HG03045 (cell line): ENCODE measurements around the gene CLEC16A.

Source experiments
- ATAC-seq: cut with Tn5 transposase; IDR thresholded peaks from one replicate; pipeline ENCODE4 v1.9.1; 2021; ENCODE audit warnings: mild to moderate bottlenecking, moderate library complexity; ENCODE audit not compliant: unreplicated experiment

The CLEC16A gene

DNA sequence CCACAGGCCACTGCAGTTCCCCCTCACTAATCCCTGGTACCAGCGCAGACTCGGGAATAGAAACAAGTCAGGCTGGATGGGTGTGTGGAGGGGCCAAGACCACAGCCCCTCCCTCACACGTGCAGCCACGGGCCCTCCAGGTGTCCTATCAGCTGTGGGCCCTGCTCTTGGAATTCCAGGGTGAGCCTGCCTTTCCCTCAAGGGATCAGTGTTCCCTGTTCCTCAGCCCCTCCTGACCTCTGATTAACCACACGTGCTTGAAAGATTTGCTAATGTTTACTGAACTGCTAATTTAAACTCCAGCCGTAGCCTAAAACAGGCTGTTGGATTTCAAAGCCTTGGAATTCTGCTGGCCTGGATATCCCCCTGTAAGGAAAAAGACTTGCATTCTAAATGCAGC, 165.2 kb downstream of the CLEC16A start:
- ATAC-seq: no peak

DNA sequence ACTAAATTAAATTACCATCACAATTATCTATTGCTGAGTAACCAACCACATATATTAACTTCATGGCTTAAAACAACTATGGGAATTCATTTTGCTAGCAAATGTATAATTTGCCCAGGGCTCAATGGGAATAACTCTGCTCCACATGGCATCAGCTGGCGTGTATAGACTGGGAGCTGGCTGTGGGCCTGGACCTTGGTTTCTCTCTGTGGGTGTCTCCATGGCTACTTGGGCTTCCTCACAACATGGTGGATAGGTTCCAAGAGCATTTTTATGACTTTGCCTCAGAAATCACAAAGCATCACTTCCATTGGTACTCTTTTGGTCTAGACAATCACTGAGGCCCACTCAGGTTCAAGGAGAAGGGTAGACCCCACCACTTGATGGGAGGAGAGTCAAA, 166.8 kb downstream of the CLEC16A start:
- no peak for ATAC-seq

DNA sequence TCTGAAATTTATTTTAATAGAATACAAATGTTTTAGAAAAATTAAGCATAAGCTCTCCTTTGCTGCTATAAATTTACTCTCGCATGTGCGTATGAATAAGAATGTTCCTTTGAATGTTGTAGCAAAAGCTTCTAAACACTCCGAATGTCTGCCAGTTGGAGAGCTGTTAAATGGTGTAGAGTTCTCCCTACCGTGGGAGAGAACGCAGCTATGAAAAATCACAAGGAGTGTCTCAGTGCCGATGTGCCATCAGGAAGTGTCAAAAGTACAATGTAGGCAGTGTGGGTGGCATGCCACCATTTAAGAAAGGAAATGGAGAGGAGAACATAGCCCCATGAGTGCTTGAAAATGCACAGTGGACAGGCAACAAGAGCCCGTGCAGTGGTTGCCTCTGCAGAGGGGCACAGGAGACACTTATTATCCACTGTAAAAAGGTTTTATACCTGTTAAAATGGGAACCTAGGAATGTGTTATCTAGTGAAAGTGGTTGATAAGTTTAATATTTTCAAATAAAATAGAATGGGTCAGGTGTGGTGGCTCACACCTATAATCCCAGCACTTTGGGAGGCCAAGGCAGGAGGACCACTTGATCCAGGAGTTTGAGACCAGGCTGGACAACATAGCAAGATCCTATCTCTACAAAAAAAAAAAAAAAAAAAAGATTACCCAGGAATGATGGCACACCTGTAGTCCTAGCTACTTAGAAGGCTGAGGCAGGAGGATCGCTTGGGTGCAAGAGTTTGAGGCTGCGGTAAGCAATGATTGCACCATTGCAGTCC, 167.7 kb downstream of the CLEC16A start:
- no peak for ATAC-seq

DNA sequence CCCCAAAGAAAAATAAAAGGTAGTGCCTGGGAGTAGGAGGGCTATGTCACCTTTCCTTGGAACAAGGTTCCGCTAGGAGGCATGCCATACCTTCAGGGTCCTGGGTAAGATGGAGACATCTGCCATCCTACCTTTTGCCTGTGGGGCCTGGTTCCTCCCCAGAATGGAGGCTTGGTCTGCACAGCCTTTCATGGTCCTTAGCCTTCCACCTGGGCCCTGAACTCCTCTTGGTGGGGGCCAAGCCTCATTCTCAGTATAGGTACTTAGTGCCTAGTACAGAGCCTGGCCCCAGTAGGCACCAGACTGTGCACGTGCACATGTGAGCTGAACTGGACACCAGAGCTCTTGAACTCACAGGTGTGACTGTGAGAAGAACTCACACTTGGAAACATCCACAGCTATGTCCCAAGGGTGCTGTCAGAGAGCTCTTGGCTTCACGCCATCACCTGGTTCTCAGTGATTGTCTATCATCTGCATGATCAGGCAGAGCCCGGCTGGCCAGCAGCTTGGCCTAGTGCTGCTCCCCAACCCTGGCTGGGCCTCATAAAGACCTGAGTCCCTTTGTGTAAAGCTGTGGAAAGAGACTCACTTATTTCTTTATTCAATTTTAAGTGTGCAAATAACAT, 168.5 kb downstream of the CLEC16A start:
- no peak for ATAC-seq

DNA sequence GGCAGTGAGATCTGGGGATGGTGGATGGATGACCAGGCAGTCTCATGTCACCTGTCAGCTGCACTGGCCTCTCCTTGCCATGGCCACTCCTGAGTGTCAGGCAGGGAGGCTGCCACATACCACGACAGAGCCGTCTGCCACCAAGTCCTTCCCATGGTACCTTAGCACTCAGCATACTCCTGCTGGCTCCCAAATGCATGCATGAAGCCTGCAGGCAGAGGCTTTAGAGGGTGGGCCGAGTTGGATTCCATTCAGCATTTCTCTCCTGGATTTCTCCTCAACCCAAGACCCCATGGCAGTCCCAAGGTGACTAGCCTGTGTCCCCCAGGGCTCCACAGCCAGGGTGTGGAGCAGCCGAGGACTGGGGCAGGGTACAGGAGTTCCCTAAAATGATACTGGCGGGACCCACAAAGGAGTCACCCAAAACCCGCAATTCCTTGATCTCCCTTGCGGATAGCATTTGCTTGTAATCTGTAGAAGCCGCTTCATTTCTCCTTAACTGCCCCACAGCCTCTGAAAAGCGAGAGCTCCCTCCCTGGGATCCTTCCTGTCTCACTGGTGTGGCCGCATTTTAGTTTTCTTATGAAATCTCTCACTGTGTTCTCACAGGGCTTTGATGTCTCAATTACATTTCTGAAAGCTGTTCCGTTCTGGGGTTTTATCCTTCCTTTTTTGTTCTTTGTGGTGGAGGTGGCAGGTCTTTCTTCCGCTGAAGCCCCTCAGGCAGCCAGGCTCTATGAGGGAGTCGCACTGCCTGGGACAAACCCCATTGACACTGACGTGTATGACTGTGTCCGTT, 170.2 kb downstream of the CLEC16A start:
- ATAC-seq: no peak

DNA sequence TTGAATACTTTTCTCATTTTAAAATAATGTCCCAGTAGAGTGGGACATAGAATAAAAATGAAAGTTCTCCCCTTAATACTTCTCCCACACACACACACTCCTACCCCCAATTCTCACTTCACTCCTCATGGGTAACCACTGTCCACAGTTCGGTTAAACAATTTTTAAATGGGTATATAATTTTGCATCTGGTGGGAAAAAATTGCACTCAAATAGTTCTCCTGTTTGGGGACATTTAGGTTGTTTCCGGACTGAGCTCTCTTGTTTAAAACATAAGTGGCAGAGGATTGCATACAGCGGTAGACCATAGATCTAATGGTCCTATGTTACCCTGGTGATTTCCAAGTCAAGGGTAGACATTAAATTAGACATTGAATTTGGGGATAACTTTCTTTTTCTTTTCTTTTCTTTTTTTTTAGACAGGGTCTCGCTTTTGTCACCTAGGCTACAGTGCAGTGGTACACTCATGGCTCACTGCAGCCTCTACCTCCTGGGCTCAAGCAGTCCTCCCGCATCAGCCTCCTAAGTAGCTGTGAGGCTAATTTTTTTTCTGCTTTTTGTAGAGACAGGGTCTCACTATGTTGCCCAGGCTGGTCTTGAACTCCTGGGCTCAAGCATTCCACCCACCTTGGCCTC, 173.3 kb downstream of the CLEC16A start:
- no peak for ATAC-seq

DNA sequence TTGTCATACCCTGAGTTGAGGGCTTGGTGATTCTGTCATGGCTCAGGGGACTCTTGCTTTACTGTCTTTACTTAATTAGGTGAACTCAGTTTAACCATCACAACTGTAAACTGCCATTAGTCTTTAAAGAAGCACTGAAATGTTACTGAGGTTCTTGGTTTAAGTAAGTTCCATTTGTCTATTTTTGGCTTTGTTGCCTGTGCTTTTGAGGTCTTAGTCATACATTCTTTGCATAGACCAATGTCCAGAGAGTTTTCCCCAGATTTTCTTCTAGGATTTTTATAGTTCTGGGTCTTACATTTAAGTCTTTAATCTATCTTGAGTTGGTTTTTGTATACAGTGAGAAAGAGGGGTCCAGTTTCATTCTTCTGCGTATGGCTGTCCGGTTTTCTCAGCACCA, 174.1 kb downstream of the CLEC16A start:
- ATAC-seq: no peak

DNA sequence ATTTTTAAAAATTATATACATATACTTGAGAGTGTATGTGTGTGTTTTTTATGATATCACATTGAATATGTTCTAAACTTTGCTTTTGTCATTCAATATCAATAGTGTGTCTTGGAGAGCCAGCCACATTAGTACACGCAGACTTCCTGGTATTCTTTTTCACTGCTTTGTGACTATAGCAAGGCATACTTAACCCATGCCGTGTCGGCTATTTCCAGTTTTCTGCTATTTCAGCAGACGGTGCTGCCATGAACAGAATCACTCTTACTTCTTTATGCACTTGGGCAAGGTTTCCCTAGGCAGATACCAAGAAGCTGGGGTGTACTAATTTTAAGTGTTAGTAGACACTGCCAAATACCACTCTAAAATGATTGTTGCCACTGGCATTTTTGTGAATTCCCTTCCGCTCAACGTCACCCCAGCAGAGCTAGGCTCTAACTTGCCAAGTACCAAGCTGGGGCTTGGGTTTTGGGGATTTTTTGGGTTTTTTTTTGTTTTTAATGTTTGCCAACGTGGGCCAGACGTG, 176.8 kb downstream of the CLEC16A start:
- no peak for ATAC-seq

DNA sequence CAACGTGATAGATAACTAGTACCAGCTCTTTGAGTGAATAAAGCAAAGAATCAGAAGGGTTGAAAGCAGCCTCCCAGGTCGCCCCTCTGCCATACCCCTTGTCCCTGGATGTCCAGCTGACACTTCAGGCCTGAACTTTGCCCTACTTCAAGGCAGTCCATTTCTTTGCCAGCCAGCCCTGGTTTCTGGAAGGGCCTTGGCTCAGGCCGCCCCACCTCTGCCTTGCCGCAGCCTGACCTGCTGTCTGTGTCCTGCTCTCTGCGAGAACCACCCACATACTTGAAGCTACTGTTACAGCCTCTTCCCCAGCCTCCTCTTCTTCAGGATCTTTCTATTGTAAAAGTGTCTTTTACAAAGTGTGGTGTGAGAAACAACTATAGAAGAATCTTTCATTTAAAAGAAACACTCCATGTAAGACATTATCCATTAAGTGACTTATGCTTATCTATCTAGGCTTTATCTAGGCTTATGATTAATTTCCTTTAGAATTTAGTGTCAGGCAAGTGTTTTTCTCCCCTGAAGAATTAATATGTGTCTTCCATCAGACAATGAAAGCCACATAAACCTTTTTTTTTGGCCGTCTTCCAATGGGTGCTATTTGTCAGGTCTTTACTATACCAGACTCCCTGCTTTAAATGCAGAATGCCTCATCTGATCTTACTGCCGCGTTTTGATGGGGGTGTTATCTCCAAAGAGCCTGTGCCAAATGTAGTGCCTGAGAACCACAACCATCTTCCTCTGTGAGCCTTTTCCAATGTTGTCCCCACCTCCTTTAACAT, 177.7 kb downstream of the CLEC16A start:
- no peak for ATAC-seq

DNA sequence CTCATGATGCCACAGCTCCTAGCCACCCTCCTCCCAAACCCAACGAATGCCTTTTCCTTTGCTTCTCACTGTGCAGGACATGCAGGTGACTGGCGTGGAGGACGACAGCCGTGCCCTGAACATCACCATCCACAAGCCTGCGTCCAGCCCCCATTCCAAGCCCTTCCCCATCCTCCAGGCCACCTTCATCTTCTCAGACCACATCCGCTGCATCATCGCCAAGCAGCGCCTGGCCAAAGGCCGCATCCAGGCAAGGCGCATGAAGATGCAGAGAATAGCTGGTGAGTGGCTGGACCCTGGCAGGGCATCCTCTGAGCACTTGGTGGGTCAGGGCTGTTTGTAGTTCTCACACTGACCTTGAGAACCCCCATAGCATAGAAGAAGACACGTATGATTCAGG, 179.3 kb downstream of the CLEC16A start:
- no peak for ATAC-seq

DNA sequence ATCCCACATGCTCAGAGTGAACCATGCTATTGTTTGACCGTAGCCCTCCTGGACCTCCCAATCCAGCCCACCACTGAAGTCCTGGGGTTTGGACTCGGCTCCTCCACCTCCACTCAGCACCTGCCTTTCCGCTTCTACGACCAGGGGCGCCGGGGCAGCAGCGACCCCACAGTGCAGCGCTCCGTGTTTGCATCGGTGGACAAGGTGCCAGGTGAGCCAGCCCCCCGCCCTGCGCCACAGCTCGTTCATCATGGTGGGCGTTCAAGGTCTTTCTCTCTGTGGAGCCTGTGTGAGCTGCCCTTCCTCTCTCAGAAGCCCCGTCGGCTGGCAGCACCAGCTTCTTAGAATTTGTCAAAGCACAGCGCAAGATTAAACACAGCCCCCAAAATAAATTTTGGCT, 181.6 kb downstream of the CLEC16A start:
- no peak for ATAC-seq

DNA sequence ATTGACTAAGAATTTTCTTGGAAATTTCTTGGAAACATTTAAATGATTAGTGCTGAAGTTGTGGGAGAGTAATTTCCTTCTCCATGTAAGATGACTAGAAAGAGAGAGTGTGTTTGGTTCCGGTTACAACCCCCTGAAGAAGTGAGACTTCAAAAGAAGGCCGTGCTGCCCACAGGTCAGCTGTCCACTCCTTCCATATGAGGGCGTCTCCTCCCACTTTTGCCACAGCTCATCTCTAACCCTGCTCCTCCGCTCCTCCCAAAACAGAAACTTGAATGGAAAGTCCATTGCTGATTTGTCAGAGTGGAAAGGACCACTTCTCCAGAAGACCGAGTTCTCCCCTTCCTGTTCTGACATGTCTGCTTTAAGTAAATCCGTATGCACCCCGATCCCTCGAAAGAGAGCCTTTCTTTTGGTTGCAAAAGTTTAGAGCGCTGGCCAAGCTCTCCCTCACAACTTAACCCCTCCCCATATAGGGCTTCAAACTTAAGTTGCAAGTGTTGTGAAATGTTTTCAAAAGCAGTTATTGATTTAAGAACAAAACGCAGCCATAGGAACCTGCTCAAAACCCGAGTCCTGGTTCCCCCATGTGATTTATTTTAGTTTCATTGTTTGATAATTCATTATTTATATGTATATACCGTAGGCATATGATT, 182.2 kb downstream of the CLEC16A start:
- ATAC-seq: no peak

DNA sequence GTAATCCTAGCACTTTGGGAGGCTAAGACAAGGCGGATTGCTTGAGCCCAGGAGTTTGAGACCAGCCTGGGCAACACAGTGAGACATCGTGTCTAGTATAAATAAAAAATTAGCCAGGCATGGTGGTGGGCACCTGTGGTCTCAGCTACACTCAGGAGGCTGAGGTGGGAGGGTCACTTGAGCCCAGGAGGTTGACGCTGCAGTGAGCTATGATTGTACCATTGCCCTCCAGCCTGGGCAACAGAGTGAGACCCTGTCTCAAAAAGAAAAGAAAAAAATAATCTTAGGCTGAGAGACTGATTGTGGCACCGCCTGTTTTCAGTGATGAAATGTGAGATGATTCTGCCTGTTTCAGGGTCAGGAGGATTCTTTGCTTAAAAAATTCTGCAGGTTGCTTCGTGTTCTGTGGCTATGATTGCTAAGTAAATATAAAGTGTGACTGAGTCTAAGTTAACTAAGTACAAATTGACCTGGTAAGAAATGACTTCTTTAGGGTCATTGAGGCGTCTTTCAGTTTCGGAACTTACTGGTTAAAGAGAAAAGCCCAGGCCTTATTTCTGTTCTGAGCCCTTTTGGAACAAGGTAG, 183.3 kb downstream of the CLEC16A start:
- ATAC-seq: no peak

DNA sequence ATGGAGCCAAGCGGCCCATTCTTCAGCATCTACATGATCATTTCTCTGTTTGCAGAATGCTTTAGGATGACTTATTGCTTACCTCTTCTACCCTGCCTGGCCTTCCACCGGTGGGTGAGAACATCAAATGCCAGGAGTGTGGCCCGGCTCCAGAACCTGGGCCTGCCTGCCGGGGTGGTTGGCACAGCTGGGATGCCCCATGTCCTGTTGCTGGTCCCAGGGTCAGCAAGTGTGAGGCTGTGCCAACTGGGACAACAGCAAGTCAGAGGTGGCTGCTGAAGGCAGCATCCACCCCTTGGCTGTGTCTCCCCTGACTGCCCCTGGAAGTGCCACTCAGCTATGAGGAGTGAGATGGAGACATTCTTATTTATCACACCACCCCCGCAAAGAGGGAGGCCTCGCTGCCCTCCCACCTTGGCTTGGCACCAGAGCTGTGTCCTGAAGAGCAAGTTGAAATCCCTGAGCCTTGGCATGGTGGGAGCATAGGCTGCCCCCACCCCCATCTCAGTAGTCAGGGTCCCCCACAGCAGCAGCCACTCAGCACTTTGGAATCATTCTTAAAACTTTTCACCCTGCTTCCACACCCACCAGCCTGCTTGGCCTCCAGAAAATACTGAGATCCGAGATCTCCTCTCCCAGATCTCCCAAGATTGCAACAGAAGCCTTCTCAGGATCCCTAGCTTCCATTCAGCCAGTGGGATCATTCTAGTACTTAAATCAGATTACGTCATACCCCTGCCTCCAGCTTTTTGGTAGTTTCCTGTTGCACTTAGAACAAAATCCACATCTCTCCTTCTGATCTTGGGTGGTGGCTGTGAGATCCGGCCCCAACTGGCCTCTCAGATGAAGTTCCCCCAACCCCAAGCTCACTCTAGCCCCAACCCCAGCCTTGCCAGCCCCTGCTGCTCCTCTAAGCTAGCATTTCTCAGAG, 184.1 kb downstream of the CLEC16A start:
- ATAC-seq: no peak

DNA sequence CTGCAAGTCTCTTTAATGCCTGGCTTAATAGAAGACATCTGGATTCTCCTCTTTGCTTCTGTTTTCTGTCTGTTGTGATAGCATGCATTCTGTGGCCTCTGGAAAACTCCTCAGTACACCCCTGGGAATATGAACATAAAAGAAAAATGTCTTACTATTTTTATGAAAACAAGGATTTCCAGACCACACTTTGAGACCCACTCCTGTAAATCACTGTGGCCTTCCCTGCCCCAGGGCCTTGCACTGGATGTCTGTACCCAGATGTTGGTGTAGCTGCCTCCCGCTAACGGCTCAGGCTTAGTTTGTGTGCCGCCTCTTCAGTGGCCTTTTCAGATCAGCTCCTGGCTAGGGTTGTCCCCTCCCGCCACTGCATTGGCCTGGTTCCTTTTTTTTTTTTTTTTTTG, 185.0 kb downstream of the CLEC16A start:
- no peak for ATAC-seq

DNA sequence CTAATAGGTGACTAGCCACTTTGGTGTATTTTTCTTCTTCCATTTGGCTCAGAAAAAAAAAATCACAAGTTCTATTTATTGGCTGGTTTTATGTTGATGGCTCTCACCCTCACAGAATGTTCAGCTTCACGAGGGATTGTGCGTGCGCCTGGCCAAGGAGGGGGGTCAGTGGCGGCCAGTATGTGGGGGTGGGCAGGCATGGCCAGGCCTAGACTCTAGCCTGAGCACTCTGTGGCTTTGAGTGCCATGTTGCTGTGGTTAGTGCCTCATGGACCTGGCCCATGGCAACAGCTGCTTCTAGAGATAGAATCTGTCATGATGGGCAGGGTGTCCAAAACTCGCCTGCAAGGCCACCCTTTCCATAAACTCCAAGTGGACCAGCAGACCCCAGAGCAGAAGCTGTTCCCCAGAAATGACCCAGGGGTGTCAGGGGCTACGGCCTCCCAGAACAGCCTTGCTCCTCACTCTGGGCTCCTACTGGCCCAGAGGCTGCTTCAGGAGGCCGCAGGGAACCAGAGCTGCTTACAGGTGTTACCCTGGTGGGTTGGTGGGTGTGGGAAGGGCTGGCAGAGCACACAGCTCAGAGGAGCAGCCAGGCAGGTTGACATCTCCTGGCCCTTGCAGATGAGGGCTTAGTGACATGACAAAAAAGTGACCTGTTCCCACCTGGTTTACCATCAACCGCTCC, 186.8 kb downstream of the CLEC16A start:
- ATAC-seq: no peak

DNA sequence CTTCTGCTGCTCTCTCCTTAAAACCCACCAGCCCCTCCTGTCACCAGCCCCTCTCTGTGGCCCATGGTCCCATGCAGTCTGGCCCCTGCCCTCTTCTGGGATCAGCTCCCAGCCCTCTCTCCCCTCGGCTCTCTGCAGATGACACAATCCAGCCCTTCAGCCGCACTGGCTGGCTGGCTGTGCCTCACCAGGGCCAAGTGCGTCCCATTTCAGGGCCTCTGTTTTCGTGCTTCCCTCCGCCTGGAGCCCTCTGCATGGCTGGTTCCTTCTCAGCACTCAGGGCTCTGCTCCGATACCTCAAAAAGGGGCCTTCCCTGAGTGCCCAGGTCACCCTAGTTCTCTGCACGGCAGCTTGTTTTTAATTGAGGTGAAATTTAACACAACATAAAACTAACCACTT, 187.3 kb downstream of the CLEC16A start:
- ATAC-seq: no peak
